Kasumi-1 (cell line): ENCODE data around the gene MYO1F.
"Not testable (repeated sequence)": the region's sequence is repeated elsewhere in the genome, so short reads cannot be mapped to it uniquely, and the experiment has no call there.

ENCODE experiments used
- DNase-seq, 2 experiments: peaks; one replicate each; lab custom pipeline; 2025; lab: John Stamatoyannopoulos, UW

MYO1F gene

GRCh38 chr19:8600064-8600463 is 22.8 kb upstream of the MYO1F start:
- DNase-seq: no peak

DNA sequence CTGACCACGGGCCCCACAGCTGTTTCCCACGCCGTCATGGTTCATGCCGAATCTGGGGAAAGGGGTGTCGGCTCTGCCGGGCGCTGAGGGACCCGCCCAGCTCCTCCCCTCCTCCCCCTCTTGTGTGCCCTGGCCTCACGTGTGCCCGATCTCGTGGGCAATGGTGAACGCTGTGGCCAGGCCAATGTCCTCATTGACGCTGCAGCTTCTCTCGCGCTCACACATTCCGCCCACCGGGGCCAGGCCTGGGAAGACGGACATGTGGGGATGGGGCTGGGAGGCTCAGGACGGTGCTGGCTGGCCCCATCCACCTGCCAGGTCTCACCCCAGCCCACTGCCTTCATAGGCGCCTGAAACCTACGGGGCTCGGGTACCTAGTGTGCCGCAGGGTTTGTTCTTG is 18.9 kb upstream of the MYO1F start:
- DNase-seq: no peak

DNA sequence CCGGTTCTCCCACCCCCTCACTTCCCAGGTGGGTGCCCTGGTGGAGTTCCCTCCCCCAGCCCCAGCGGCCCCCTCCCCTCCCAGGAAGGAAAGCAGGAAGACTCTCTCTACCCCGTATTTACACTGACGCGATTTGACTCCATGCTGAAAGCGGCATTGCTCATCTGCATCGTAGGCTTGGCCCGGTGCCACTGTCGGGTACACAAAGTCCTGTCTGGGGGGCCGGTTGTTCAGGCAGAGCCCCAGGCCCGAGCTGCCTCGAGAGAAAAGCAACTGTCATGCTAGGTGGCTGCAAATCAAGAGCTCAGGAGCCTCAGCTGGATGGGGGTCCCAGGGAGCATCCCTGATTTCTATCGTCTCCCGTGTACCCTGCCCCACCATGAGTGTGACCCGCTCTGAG is 18.4 kb upstream of the MYO1F start:
- no peak for DNase-seq

DNA sequence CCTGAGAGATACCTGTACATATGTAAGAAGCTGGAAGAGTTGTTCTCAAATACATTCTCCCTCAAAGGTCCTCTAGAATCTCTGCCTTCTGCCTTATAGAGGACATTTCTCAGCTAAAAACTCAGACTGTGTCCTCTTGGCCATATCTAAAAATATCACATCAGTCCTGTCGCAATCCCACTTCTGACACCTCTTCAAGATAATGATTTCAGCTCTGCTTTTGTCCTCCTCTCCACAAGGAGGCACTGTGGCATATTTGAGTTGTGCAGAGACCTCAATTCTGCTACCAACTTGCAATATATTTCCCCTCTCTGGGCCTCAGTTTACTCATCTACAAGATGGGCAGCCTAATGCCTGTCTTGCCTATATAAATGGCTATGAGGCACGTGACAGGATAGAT is 16.7 kb upstream of the MYO1F start:
- no peak for DNase-seq

- DNase-seq: no peak
These were observed 15.2 kb upstream of the MYO1F start for GRCh38 chr19:8592231-8593009.

GRCh38 chr19:8589177-8589714 is 12.0 kb upstream of the MYO1F start:
- DNase-seq: no peak

GRCh38 chr19:8585894-8586750 is 8.9 kb upstream of the MYO1F start:
- peak; percentile 66 to 68 for DNase-seq

GRCh38 chr19:8584965-8585893 is 8.0 kb upstream of the MYO1F start:
- no peak for DNase-seq

DNA sequence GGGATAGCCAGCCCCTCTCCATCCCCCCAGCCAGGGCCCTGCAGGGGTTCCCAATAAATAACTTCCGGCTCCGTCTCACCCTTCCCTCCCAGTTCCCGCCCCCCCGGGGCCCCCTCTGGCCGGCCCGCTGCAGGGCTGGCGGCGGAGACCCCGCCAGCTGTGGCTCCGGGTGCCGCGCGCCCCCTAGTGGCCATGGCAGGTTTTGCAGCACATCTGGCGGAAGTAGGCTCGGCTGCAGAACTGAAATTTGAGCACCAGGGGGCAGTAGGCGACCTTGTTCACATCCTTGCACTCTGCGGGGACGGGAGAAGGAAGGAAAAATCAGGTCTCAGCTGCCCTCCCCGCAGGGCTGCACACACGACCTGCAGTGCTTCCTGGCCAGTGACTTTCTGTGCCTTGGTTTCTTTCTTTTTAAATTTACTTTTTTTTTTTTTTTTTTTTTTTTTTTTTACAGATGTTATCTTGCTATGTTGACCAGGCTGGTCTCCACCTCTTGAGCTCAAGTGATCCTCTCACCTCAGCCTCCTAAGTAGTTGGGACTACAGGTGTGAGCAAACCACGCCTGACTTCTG is 3.6 kb upstream of the MYO1F start:
- DNase-seq: peak; percentile 84

GRCh38 chr19:8578642-8579265 is 1.5 kb upstream of the MYO1F start:
- peak; percentile 72 to 74 for DNase-seq

DNA sequence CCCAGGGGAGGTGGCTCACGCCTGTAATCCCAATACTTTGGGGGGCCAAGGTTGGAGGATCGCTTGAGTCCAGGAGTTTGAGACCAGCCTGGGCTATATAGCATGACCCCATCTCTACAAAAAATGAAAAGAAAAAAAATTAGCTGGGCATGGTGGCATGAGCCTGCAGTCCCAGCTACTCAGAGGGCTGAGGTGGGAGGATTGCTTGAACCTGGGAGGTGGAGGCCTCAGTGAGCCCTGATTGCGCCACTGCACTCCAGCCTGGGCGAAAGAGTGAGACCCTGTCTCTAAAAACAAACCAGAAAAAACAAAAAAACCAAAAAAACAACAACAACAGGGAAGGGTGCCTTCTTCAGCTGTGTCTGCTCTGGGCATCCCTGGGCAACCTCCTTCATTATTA is 499 bp upstream of the MYO1F start:
- no peak for DNase-seq

DNA sequence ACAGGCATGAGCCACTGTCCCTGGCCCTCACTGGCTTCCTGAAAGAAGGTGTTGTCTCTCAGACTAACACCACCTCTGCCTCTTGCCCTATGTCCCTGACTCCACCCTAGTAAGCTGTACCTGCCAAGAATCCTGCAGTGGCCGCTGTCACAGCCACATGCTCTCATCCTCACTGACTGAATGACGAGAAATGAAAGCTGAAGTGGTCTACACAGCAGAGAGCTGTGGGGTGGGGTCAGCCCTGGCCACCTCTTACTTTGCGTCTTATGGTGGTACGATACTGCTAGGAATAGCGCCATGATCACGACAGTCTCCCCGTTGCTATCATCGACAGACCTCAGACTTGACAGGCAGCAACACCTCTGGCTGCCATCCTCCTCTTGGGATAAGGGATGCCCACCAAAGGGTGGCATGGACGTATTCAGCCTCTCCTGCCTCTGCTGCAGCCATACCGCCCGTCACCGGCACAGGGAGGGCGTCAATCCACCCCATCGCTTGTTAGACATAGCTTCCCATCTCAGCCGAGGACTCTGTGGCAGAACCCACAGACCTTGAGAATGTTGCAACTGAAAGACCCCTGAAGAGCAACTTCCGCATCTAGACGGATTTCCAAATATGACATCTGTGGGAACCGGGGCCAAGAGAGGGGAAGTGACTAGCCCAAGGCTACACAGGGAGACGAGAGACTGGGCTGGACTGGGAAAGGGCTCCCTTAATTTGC is 809 bp downstream of the MYO1F start:
- peak; percentile 89 to 91 for DNase-seq

DNA sequence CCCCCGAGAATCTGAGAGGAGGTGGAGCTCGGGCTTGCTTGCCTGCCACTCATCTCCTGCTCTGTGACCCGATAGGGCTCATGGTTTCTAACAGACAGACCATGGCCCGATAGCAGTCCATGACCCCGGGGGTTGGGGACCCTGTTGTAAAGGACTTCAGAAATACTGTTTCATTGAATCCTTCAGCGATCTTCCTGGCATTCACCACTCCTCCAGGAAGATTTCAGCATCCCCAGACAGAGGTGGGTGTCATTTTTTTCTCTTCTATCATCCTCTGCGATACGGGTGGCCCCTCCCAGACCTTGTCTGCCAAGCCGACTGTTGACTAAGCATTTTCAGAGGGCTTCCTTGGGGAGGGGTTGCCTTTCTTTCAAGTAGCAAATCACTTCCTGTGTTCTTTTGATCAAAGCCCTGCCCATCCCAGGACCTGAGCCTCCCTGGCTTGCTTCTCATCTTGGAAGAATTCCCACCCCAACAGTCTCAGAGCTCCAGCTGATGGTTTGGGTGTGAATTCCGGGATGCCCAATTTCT is 1.7 kb downstream of the MYO1F start:
- no peak for DNase-seq

DNA sequence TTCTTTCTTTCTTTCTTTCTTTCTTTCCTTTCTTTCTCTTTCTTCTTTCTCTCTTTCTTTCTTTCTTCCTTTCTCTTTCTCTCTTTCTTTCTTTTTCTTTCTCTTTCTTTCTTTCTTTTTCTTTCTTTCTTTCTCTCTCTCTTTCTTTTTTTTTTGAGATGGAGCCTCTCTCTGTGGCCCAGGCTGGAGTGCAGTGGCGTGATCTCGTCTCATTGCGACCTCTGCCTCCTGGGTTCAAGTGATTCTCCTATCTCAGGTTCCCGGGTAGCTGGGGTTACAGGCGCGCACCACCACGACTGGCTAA is 2.7 kb downstream of the MYO1F start:
- not testable (repeated sequence) for DNase-seq

- no peak for DNase-seq
These were observed 3.9 kb downstream of the MYO1F start for GRCh38 chr19:8573316-8573715.

DNA sequence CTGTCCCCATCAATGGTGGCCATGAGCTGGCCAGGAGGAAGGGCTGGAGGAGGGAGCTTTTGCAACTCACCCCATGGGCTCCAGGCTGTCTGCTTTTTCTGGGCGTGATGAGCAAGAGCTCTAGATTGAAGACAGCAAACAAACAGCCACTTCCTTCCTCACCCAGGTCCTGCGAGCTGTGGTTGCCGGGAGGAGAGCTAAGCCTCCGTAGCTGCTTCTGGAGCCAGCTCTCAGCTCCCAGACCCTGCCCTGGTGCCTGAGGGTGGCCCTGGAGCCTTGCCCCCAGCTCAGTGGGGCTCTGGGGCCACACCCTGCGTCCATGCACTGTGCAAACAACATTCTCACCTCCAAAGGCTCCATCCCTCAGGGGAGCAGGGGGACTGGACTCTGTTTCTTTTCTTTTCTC is 6.2 kb downstream of the MYO1F start:
- peak; percentile 89 to 92 for DNase-seq

DNA sequence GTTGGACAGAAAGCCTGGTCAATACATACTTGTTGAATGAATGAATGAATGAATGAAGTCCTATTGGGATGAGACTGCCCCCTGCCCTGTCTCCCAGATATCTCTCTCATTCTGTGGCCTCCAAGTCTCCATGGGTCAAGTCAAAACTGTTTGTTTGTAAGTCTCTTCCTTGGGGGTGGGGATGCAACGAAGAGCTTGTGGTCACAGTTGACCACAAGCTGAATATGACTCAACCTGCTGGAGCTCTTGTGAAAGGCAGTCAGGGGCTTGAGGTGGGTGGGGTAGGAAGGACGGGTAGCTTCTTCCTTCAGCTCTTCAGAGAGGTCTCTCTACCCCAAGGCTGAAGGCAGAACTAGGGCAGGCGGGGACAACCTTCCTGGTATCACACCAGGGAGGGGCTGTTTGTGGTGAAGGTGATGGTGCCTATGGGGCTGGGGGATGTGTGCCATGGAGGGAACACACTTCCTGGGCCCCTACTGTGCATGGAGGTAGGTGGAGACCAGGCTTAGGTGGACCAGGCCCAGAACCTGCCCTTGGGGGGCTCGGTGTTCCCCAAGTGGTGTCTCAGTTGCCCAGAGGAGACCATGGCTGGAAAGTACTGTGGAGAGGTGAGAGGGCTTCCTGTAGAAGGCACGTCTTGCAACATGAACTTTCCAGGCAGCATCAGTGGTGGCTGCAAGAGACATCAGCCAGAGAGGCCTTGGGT is 8.0 kb downstream of the MYO1F start:
- peak; percentile 92 to 93 for DNase-seq

GRCh38 chr19:8567522-8568172 is 9.6 kb downstream of the MYO1F start:
- no peak for DNase-seq

DNA sequence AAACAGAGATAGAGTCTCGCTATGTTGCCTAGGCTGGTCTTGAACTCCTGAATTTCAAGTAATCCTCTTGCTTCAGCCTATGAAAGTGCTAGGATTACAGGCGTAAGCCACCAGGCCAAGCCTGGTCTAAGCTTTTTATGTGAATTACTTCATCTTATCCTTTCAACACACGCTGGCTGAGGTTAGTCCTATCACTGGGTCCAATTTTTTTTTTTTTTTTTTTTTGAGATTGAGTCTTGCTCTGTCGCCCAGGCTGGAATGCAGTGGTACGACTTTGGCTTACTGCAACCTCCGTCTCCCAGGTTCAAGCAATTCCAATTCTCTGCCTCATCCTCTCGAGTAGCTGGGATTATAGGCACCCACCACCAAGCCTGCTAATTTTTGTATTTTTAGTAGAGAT is 10.4 kb downstream of the MYO1F start:
- no peak for DNase-seq
